IPS-18c (cell line): Measurements from ENCODE around the gene HPCAL4.

Source experiments
- H3K4me3 ChIP-seq: 2 replicates; pipeline ENCODE4 v1.7.0; 2013; ENCODE audit warnings: low read depth, mild to moderate bottlenecking, low read length, moderate library complexity; ENCODE audit not compliant: insufficient read depth
- H3K9me3 ChIP-seq: one replicate; pipeline ENCODE4 v1.6.1; 2013; ENCODE audit warnings: mild to moderate bottlenecking, low read length, moderate library complexity; ENCODE audit not compliant: control insufficient read depth, insufficient read depth

HPCAL4 gene

GRCh38 chr1:39691383-39692151 lies at the start of gene HPCAL4:
HPCAL4 (minus strand) TSS chr1:39691433; CDS start chr1:39684603, 6,830 bp downstream.
- Histone ChIP-seq H3K4me3 (peak within 1 kb of the TSS; percentile 38), H3K9me3 (peaks cover 10% of the 10 kb centered on the region)

GRCh38 chr1:39738622-39739366 lies 47.6 kb upstream of the HPCAL4 start, which contains the start of gene PPIE:
PPIE (plus strand) TSS chr1:39738882; CDS start chr1:39738901, 19 bp downstream.
- Histone ChIP-seq H3K4me3 (peak within 1 kb of the TSS; percentile 98), H3K9me3 (no peaks in the 10 kb centered on the region)

GRCh38 chr1:39737546-39738169 lies 46.4 kb upstream of the HPCAL4 start:
- Histone ChIP-seq H3K4me3 (no peak overlapping the region), H3K9me3 (no peaks in the 10 kb centered on the region)

- Histone ChIP-seq H3K4me3 (no peak overlapping the region), H3K9me3 (no peaks in the 10 kb centered on the region)
Measured at GRCh38 chr1:39735731-39736130, 44.5 kb upstream of the HPCAL4 start.

GRCh38 chr1:39733161-39733560 lies 41.9 kb upstream of the HPCAL4 start:
- H3K9me3 ChIP-seq: no peaks in the 10 kb centered on the region

GRCh38 chr1:39732730-39733129 lies 41.5 kb upstream of the HPCAL4 start:
- no peaks in the 10 kb centered on the region for H3K9me3 ChIP-seq
- no peak overlapping the region for H3K4me3 ChIP-seq

More at GRCh38 chr1:39733161-39733560, 41.9 kb upstream of the HPCAL4 start:
- H3K4me3 ChIP-seq: no peak overlapping the region

- Histone ChIP-seq H3K4me3 (no peak overlapping the region), H3K9me3 (no peaks in the 10 kb centered on the region)
Measured at GRCh38 chr1:39729842-39730241, 38.6 kb upstream of the HPCAL4 start.

GRCh38 chr1:39729030-39729429 lies 37.8 kb upstream of the HPCAL4 start:
- Histone ChIP-seq H3K4me3 (no peak overlapping the region), H3K9me3 (no peaks in the 10 kb centered on the region)

GRCh38 chr1:39727932-39728317 lies 36.7 kb upstream of the HPCAL4 start:
- H3K4me3 ChIP-seq: no peak overlapping the region

GRCh38 chr1:39727221-39727931 lies 36.1 kb upstream of the HPCAL4 start:
- no peaks in the 10 kb centered on the region for H3K9me3 ChIP-seq
- H3K4me3 ChIP-seq: no peak overlapping the region

More at GRCh38 chr1:39727932-39728317, 36.7 kb upstream of the HPCAL4 start:
- H3K9me3 ChIP-seq: no peaks in the 10 kb centered on the region

GRCh38 chr1:39726600-39726999 lies 35.4 kb upstream of the HPCAL4 start:
- no peak overlapping the region for H3K4me3 ChIP-seq

GRCh38 chr1:39722495-39722894 lies 31.3 kb upstream of the HPCAL4 start:
- no peak overlapping the region for H3K4me3 ChIP-seq
- no peaks in the 10 kb centered on the region for H3K9me3 ChIP-seq

More at GRCh38 chr1:39726600-39726999, 35.4 kb upstream of the HPCAL4 start:
- H3K9me3 ChIP-seq: no peaks in the 10 kb centered on the region

GRCh38 chr1:39721664-39722063 lies 30.4 kb upstream of the HPCAL4 start:
- Histone ChIP-seq H3K4me3 (no peak overlapping the region), H3K9me3 (no peaks in the 10 kb centered on the region)

- no peaks in the 10 kb centered on the region for H3K9me3 ChIP-seq
- H3K4me3 ChIP-seq: no peak overlapping the region
Measured at GRCh38 chr1:39720094-39720999, 29.1 kb upstream of the HPCAL4 start.

GRCh38 chr1:39717809-39718208 lies 26.6 kb upstream of the HPCAL4 start:
- H3K9me3 ChIP-seq: no peaks in the 10 kb centered on the region
- no peak overlapping the region for H3K4me3 ChIP-seq

GRCh38 chr1:39713557-39713956 lies 22.3 kb upstream of the HPCAL4 start:
- H3K4me3 ChIP-seq: no peak overlapping the region
- H3K9me3 ChIP-seq: no peaks in the 10 kb centered on the region
